H1 (cell line): ENCODE measurements around the gene NDUFB2. TPM values are rescaled to one million over a fixed set of nuclear protein-coding genes. Genes with fewer than 3 reads are reported as not detected.

Source experiments
- CTCF ChIA-PET: fragments of 300-600 bp; sonication (Branson Sonifier 250); formaldehyde crosslinking; loops from one replicate; lab custom pipeline; 2021; ENCODE audit not compliant: partially characterized antibody; lab: Charles Lee
- POLR2A ChIA-PET: fragments of 300-600 bp; sonication (Branson Sonifier 250); formaldehyde crosslinking; loops from one replicate; lab custom pipeline; 2021; ENCODE audit warnings: inconsistent platforms; ENCODE audit not compliant: partially characterized antibody; lab: Charles Lee
- DNase-seq, 2 experiments: peaks; one replicate each; pipeline versions ENCODE4 v3.0.0 to v3.0.0-alpha.2; 2010 to 2022; ENCODE audit warnings: low spot score in 2 of 2, low read depth in 1 of 2, mixed read lengths in 1 of 2
- FAIRE-seq: peaks from 2 replicates; lab custom pipeline; 2011; peaks lifted over from hg19 to GRCh38; lab: Jason Lieb, UNC
- H2AFZ ChIP-seq: 2 replicates; pipeline ENCODE4 v1.8.1; 2012; ENCODE audit warnings: low read length, inconsistent platforms
- H2AK5ac ChIP-seq: 2 replicates; pipeline ENCODE4 v1.6.1; 2013; ENCODE audit warnings: low read depth, low read length
- H2BK120ac ChIP-seq: replicated peaks from 2 replicates; pipeline ENCODE3; 2013; ENCODE audit warnings: low read depth, low read length, inconsistent platforms
- H2BK12ac ChIP-seq: 2 replicates; pipeline ENCODE4 v1.6.1; 2013; ENCODE audit warnings: low read depth, low read length
- H2BK15ac ChIP-seq: 2 replicates; pipeline ENCODE4 v1.6.1; 2013; ENCODE audit warnings: low read length
- H2BK20ac ChIP-seq: 2 replicates; pipeline ENCODE4 v1.6.1; 2013; ENCODE audit warnings: low read length
- H2BK5ac ChIP-seq: 2 replicates; pipeline ENCODE4 v1.6.1; 2013; ENCODE audit warnings: low read depth, low read length
- H3K14ac ChIP-seq: 2 replicates; pipeline ENCODE4 v1.6.1; 2013; ENCODE audit warnings: inconsistent platforms; ENCODE audit not compliant: insufficient read length
- H3K18ac ChIP-seq: 2 replicates; pipeline ENCODE4 v1.6.1; 2013; ENCODE audit warnings: low read length; ENCODE audit errors: extremely low read depth
- H3K23ac ChIP-seq: 2 replicates; pipeline ENCODE4 v1.6.1; 2013; ENCODE audit warnings: inconsistent platforms; ENCODE audit not compliant: insufficient read length
- H3K23me2 ChIP-seq: 2 replicates; pipeline ENCODE4 v1.6.1; 2013; ENCODE audit warnings: low read depth, low read length
- H3K27ac ChIP-seq: 2 replicates; pipeline ENCODE4 v1.6.1; 2011; ENCODE audit warnings: low read depth, low read length, inconsistent platforms
- H3K27me3 ChIP-seq, 4 experiments: replicated peaks in 1 of 4; 1 replicate in 1 of 4; 2 replicates in 3 of 4; pipeline versions ENCODE4 v1.6.1 to v1.8.1; 2011 to 2013; ENCODE audit warnings: low read length in 3 of 4, mild to moderate bottlenecking in 3 of 4, inconsistent platforms in 2 of 4, mixed read lengths in 2 of 4, moderate library complexity in 1 of 4; ENCODE audit not compliant: control insufficient read depth in 3 of 4, insufficient read depth in 3 of 4; ENCODE audit errors: extremely low read depth in 1 of 4
- H3K36me3 ChIP-seq, 4 experiments: 2 replicates each; pipeline versions ENCODE4 v1.6.1 to v1.8.1; 2011 to 2013; ENCODE audit warnings: mild to moderate bottlenecking in 4 of 4, low read length in 3 of 4, moderate library complexity in 2 of 4, control low read depth in 1 of 4, inconsistent platforms in 1 of 4; ENCODE audit not compliant: insufficient read depth in 4 of 4, control insufficient read depth in 2 of 4
- H3K4ac ChIP-seq: replicated peaks from 2 replicates; pipeline ENCODE3; 2013; ENCODE audit warnings: low read length, low read depth, mixed read lengths, inconsistent platforms; ENCODE audit not compliant: insufficient read length
- H3K4me1 ChIP-seq, 4 experiments: replicated peaks in 1 of 4; 1 replicate in 1 of 4; 2 replicates in 3 of 4; pipeline versions ENCODE4 v1.6.1 to v1.8.1; 2011 to 2013; ENCODE audit warnings: low read length in 3 of 4, inconsistent platforms in 2 of 4, mixed read lengths in 1 of 4; ENCODE audit not compliant: insufficient read depth in 4 of 4, control insufficient read depth in 3 of 4
- H3K4me2 ChIP-seq, 2 experiments: 2 replicates each; pipeline versions ENCODE4 v1.6.1 to v1.8.1; 2011 to 2013; ENCODE audit warnings: low read depth in 2 of 2, low read length in 2 of 2, control low read depth in 1 of 2, inconsistent platforms in 1 of 2, mild to moderate bottlenecking in 1 of 2; ENCODE audit not compliant: insufficient read depth in 1 of 2
- H3K4me3 ChIP-seq, 4 experiments: fragments of 200-600, 300-600 bp in 1 of 4; sonication (generic), shearing (Covaris generic), sonication (Bioruptor Twin) in 1 of 4; 2 replicates each; pipeline versions ENCODE4 v1.5.1 to v1.8.1; 2011 to 2016; ENCODE audit warnings: low read length in 4 of 4, low read depth in 3 of 4, control low read depth in 2 of 4, inconsistent platforms in 2 of 4, mild to moderate bottlenecking in 2 of 4, mixed read lengths in 1 of 4, moderate library complexity in 1 of 4; ENCODE audit not compliant: insufficient read depth in 2 of 4; ENCODE audit errors: extremely low read depth in 1 of 4
- H3K56ac ChIP-seq: replicated peaks from 2 replicates; pipeline ENCODE3; 2013; ENCODE audit warnings: low read depth, mild to moderate bottlenecking, mixed read lengths, low read length, inconsistent platforms; ENCODE audit not compliant: insufficient read length
- H3K79me1 ChIP-seq: 2 replicates; pipeline ENCODE4 v1.6.1; 2013; ENCODE audit warnings: low read depth, low read length, control low read depth
- H3K79me2 ChIP-seq, 2 experiments: 2 replicates each; pipeline versions ENCODE4 v1.6.1 to v1.8.1; 2012 to 2013; ENCODE audit warnings: low read length in 2 of 2, mild to moderate bottlenecking in 2 of 2, inconsistent platforms in 1 of 2; ENCODE audit not compliant: insufficient read depth in 2 of 2, control insufficient read depth in 1 of 2
- H3K9ac ChIP-seq, 4 experiments: replicated peaks in 1 of 4; 1 replicate in 1 of 4; 2 replicates in 3 of 4; pipeline versions ENCODE4 v1.6.1 to v1.8.1; 2011 to 2013; ENCODE audit warnings: low read depth in 3 of 4, low read length in 3 of 4, control low read depth in 2 of 4, mild to moderate bottlenecking in 2 of 4, moderate library complexity in 2 of 4, inconsistent platforms in 1 of 4; ENCODE audit errors: extremely low read depth in 1 of 4
- H3K9me3 ChIP-seq, 2 experiments: 2 replicates each; pipeline versions ENCODE4 v1.6.1 to v1.8.1; 2012 to 2013; ENCODE audit warnings: mild to moderate bottlenecking in 2 of 2, moderate library complexity in 2 of 2, control low read depth in 1 of 2, inconsistent platforms in 1 of 2, low read depth in 1 of 2, low read length in 1 of 2, mixed read lengths in 1 of 2; ENCODE audit not compliant: insufficient read depth in 2 of 2
- H4K20me1 ChIP-seq, 2 experiments: replicated peaks in 1 of 2; 2 replicates each; pipeline versions ENCODE3 to v1.8.1; 2011 to 2013; ENCODE audit warnings: inconsistent platforms in 2 of 2, low read length in 2 of 2, mild to moderate bottlenecking in 1 of 2; ENCODE audit not compliant: insufficient read depth in 2 of 2, control insufficient read depth in 1 of 2
- H4K5ac ChIP-seq: 2 replicates; pipeline ENCODE4 v1.6.1; 2013; ENCODE audit warnings: low read length, low read depth, mixed read lengths, inconsistent platforms; ENCODE audit not compliant: insufficient read length
- H4K8ac ChIP-seq: 2 replicates; pipeline ENCODE4 v1.8.0; 2013; ENCODE audit warnings: mild to moderate bottlenecking, moderate library complexity, low read length, inconsistent platforms; ENCODE audit not compliant: insufficient read depth; ENCODE audit errors: extremely low read depth
- H4K91ac ChIP-seq: replicated peaks from 2 replicates; pipeline ENCODE3; 2013; ENCODE audit warnings: low read length, mixed read lengths, inconsistent platforms; ENCODE audit not compliant: insufficient read length
- BCL11A ChIP-seq, 2 experiments: IDR thresholded peaks; one replicate each; pipeline ENCODE4 v1.6.1; 2011; ENCODE audit warnings: low read depth in 2 of 2, low read length in 2 of 2, mild to moderate bottlenecking in 2 of 2
- CHD1 ChIP-seq: IDR thresholded peaks from 2 replicates; pipeline ENCODE4 v1.6.1; 2012; ENCODE audit warnings: low read depth, low read length, improper control_type of control experiment
- EZH2 ChIP-seq: fragments of 200-600 bp; sonication (generic); IDR thresholded peaks from 2 replicates; pipeline ENCODE4 v1.7.1; 2012; ENCODE audit warnings: low read depth, mild to moderate bottlenecking, moderate library complexity, low read length, inconsistent platforms; ENCODE audit not compliant: severe bottlenecking
- FOSL1 ChIP-seq: IDR thresholded peaks from 2 replicates; pipeline ENCODE4 v1.6.1; 2011; ENCODE audit warnings: mild to moderate bottlenecking, low read depth, low read length, moderate library complexity; ENCODE audit not compliant: insufficient read depth
- GABPA ChIP-seq: IDR thresholded peaks from 2 replicates; pipeline ENCODE4 v1.6.1; 2011; ENCODE audit warnings: mild to moderate bottlenecking, low read length, moderate library complexity, borderline replicate concordance; ENCODE audit not compliant: insufficient read depth
- HDAC6 ChIP-seq: IDR thresholded peaks from one replicate; pipeline ENCODE4 v1.7.1; 2012; ENCODE audit warnings: low read depth, mild to moderate bottlenecking, inconsistent platforms, low read length, moderate library complexity
- KDM1A ChIP-seq: fragments of 200-600, 300-600 bp; sonication (generic); IDR thresholded peaks from 2 replicates; pipeline ENCODE4 v1.7.1; 2016; ENCODE audit warnings: mild to moderate bottlenecking, low read length, borderline replicate concordance
- MAX ChIP-seq: IDR thresholded peaks from 2 replicates; pipeline ENCODE4 v1.6.1; 2012; ENCODE audit warnings: inconsistent platforms
- POLR2AphosphoS5 ChIP-seq: IDR thresholded peaks from 2 replicates; pipeline ENCODE4 v1.6.1; 2011; ENCODE audit warnings: low read depth, low read length
- RFX5 ChIP-seq: IDR thresholded peaks from 2 replicates; pipeline ENCODE4 v1.6.1; 2011; ENCODE audit warnings: low read depth, low read length, improper control_type of control experiment, borderline replicate concordance
- RNF2 ChIP-seq: fragments of 200-900, 300-1000 bp; sonication (generic); IDR thresholded peaks from 2 replicates; pipeline ENCODE4 v1.7.1; 2016; ENCODE audit warnings: borderline replicate concordance, low read depth, mild to moderate bottlenecking, antibody characterized with exemption, low read length; ENCODE audit not compliant: poor library complexity, severe bottlenecking; ENCODE audit errors: missing control alignments
- SIX5 ChIP-seq: IDR thresholded peaks from 2 replicates; pipeline ENCODE4 v1.6.1; 2011; ENCODE audit warnings: mild to moderate bottlenecking, low read depth, low read length
- SP4 ChIP-seq: IDR thresholded peaks from 2 replicates; pipeline ENCODE4 v1.6.1; 2012; ENCODE audit warnings: low read length, inconsistent platforms
- WGBS, 2 experiments: shearing (Covaris generic) in 1 of 2; methylation state at CpG; one replicate each; pipeline versions ENCODE4 v1.1.6 to v1.1.7; 2013 to 2015; ENCODE audit warnings: low lambda C conversion rate in 2 of 2, mixed read lengths in 2 of 2, inconsistent platforms in 1 of 2, low coverage in 1 of 2, missing lambda C conversion rate in 1 of 2; ENCODE audit not compliant: insufficient replicate concordance in 2 of 2, insufficient coverage in 1 of 2, insufficient read length in 1 of 2; ENCODE audit errors: extremely low coverage in 1 of 2, missing lambda C conversion rate in 1 of 2; 5-methylcytosine and 5-hydroxymethylcytosine counted together
- polyA plus RNA-seq, 7 experiments: library from polyadenylated mRNA; depleted of rRNA in 3 of 7; stranded (reverse) in 5 of 7; unstranded in 2 of 7; fragments of >200 nt in 5 of 7; fragments of 200-250 nt in 2 of 7; gene quantifications; 1 replicate in 5 of 7; 2 replicates in 1 of 7; 4 replicates in 1 of 7; pipeline versions ENCODE4 v1.2.1 to v1.2.3, GENCODE V29; 2011 to 2013; ENCODE audit warnings: missing spikeins in 2 of 7, mixed read lengths in 2 of 7
- total RNA-seq: library from RNA; stranded (reverse); fragmentation: NEBNext Ultra II Directional; extraction: Animal tissue kit (Norgen Biotek cat#: 25700); gene quantifications from 2 replicates; pipeline ENCODE4 v1.2.1, GENCODE V29; 2021

The NDUFB2 gene
- total and polyA plus RNA-seq, 2 of the 8 experiments (the other 6 are each of a cell fraction or from before 2014, with no cell fraction given), result 168 to 881 TPM

- DNase-seq (no peak), FAIRE-seq (no peak)
- Histone ChIP-seq H3K27me3 (no peaks in the 10 kb centered on the region), H4K5ac (no peak overlapping the region), H3K27ac (no peak overlapping the region), H2BK20ac (no peak overlapping the region), H3K79me2 (no peaks in the 10 kb centered on the region), H2BK5ac (no peak overlapping the region), H3K23me2 (no peaks in the 10 kb centered on the region), H4K91ac (no peak overlapping the region), H2BK15ac (no peak overlapping the region), H3K4me2 (no peak overlapping the region), H3K4me3 (no peak overlapping the region), H3K56ac (no peak overlapping the region), H2BK12ac (no peak overlapping the region), H3K9ac (no peak overlapping the region), H3K4me1 (no peaks in the 10 kb centered on the region), H3K36me3 (peaks cover 0 to 5% (median 3%) of the 10 kb centered on the region in 4 experiments; a peak in 5 of 8 replicates), H3K79me1 (no peaks in the 10 kb centered on the region), H3K14ac (no peak overlapping the region), H4K8ac (no peak overlapping the region), H2AFZ (no peak overlapping the region), H2BK120ac (no peak overlapping the region), H3K4ac (no peak overlapping the region), H3K9me3 (no peaks in the 10 kb centered on the region), H3K23ac (no peak overlapping the region), H4K20me1 (no peaks in the 10 kb centered on the region), H3K18ac (no peak overlapping the region), H2AK5ac (no peak overlapping the region)
- ChIA-PET CTCF (interaction anchor here (0.8 to 2.2 kb wide), 3 partner anchors 17 to 521 kb away, joined by 3 to 8 read pairs (median 6); no protein-coding TSS in a partner anchor), POLR2A (interaction anchor here (1.5 kb wide), 1 partner anchor 20 kb away, joined by 3 read pairs; no protein-coding TSS in a partner anchor)
- WGBS, 2 experiments, result 92% methylated on average over 3 of the region's 3 CpGs; no CpG with 5 or more reads in 1 of the 2 experiments
- TF ChIP-seq FOSL1 (no peak), HDAC6 (no peak), RFX5 (no peak), KDM1A (no peak), MAX (no peak), CHD1 (no peak), SP4 (no peak), RNF2 (no peak), POLR2AphosphoS5 (no peak), EZH2 (no peak), SIX5 (no peak), GABPA (no peak), BCL11A (IDR thresholded peaks at IDR 0.05; ENCODE audit: low read depth in 2 of 2, low read length in 2 of 2) (no peak)
Observed at GRCh38 chr7:140723574-140723973, 27.1 kb downstream of the NDUFB2 start.
